Measurements from ENCODE around the gene TET3. TPM values are rescaled to one million over a fixed set of nuclear protein-coding genes. Genes with fewer than 3 reads are reported as not detected.

The TET3 gene
- total and polyA plus RNA-seq, 2 of the 4 experiments (the other 2 are of a cell fraction) = 1.6 to 1.8 TPM

DNA sequence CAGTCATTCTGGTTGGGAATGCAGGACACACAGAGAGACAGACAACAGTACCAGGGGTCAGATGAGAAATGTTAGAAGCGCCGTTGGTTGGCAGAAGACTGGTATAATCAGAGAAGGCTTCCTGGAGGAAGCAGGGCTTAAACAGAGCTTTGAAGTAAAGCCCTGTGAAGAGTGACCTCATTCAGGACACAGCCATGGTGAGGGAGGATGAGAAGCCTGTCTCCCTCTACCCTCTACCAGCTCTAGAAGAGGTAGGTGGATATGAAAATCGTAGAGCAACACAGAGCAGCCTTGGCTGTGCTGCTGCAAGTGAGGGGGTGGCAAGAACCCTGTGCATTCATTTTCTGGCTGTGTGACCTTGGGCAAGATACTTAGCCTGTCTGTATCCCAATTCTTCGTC lies 14.2 kb downstream of the TET3 start:
- Histone ChIP-seq H3K14ac (replicated peaks; ENCODE audit: low read depth, low read length) (no peak overlapping the region), H4K20me1 (ENCODE audit: insufficient read depth, low read length) (peaks cover 75% of the 10 kb centered on the region), H2BK20ac (ENCODE audit: low read depth, low read length) (no peak overlapping the region), H3K79me1 (ENCODE audit: low read depth in 1 of 2, low read length in 2 of 2) (peaks cover 31 to 89% of the 10 kb centered on the region in 2 experiments), H3K4me3 (ENCODE audit: insufficient read depth, low read depth, low read length) (no peak overlapping the region), H2BK5ac (ENCODE audit: low read depth, low read length, poor library complexity, severe bottlenecking) (no peak overlapping the region), H3K9me1 (ENCODE audit: insufficient read depth, low read length) (peaks cover 23% of the 10 kb centered on the region), H3K27ac (ENCODE audit: insufficient read depth, low read length) (no peak overlapping the region), H3K4me2 (ENCODE audit: low read depth, low read length) (no peak overlapping the region), H2AK5ac (ENCODE audit: low read depth, low read length) (no peak overlapping the region), H3K23ac (ENCODE audit: low read depth, low read length) (no peak overlapping the region), H4K91ac (ENCODE audit: insufficient read depth, low read depth, low read length) (no peak overlapping the region), H2BK15ac (ENCODE audit: low read depth, low read length) (no peak overlapping the region), H2BK120ac (ENCODE audit: low read depth, low read length) (no peak overlapping the region), H3K27me3 (ENCODE audit: control insufficient read depth, insufficient read depth, low read length) (no peaks in the 10 kb centered on the region), H4K5ac (ENCODE audit: low read depth, low read length) (no peak overlapping the region), H4K8ac (ENCODE audit: low read depth in 2 of 2, low read length in 2 of 2) (no peak overlapping the region), H2AK9ac (replicated peaks; ENCODE audit: low read depth, low read length, poor library complexity) (no peak overlapping the region), H3K56ac (ENCODE audit: extremely low read depth, insufficient read depth, low read length) (no peak overlapping the region), H3K4ac (ENCODE audit: low read depth, low read length) (no peak overlapping the region), H3K18ac (ENCODE audit: low read depth, low read length) (no peak overlapping the region), H3K4me1 (ENCODE audit: control insufficient read depth, insufficient read depth, low read length) (peaks cover 23% of the 10 kb centered on the region), H3K9ac (ENCODE audit: low read depth, low read length) (no peak overlapping the region), H3K9me3 (ENCODE audit: control insufficient read depth, insufficient read depth, low read length) (no peaks in the 10 kb centered on the region), H2AFZ (replicated peaks; ENCODE audit: low read length, poor library complexity) (no peak overlapping the region), H3K36me3 (ENCODE audit: control insufficient read depth, insufficient read depth, low read length) (no peaks in the 10 kb centered on the region)
- POLR2A ChIA-PET (ENCODE audit: unreplicated experiment) = no interaction called here
- TF ChIP-seq, protein P1, sequence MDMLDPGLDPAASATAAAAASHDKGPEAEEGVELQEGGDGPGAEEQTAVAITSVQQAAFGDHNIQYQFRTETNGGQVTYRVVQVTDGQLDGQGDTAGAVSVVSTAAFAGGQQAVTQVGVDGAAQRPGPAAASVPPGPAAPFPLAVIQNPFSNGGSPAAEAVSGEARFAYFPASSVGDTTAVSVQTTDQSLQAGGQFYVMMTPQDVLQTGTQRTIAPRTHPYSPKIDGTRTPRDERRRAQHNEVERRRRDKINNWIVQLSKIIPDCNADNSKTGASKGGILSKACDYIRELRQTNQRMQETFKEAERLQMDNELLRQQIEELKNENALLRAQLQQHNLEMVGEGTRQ (IDR thresholded peaks at IDR 0.05; ENCODE audit: low read depth, low read length) = no peak
- no peak for TF ChIP-seq POLR2A (IDR thresholded peaks at IDR 0.05; ENCODE audit: low read depth, low read length)
- no peak for TF ChIP-seq RFX5 (IDR thresholded peaks at IDR 0.05; ENCODE audit: low read depth, low read length)
- TF ChIP-seq FOS (IDR thresholded peaks at IDR 0.05; ENCODE audit: low read depth, low read length) = no peak
- TF ChIP-seq NFE2L2 (IDR thresholded peaks at IDR 0.05; ENCODE audit: low read depth, low read length) = no peak
- TF ChIP-seq CHD1 (IDR thresholded peaks at IDR 0.05; ENCODE audit: low read depth, low read length) = no peak
- TF ChIP-seq SMC3 (IDR thresholded peaks at IDR 0.05; ENCODE audit: low read depth, low read length) = no peak
- TF ChIP-seq, protein P2, sequence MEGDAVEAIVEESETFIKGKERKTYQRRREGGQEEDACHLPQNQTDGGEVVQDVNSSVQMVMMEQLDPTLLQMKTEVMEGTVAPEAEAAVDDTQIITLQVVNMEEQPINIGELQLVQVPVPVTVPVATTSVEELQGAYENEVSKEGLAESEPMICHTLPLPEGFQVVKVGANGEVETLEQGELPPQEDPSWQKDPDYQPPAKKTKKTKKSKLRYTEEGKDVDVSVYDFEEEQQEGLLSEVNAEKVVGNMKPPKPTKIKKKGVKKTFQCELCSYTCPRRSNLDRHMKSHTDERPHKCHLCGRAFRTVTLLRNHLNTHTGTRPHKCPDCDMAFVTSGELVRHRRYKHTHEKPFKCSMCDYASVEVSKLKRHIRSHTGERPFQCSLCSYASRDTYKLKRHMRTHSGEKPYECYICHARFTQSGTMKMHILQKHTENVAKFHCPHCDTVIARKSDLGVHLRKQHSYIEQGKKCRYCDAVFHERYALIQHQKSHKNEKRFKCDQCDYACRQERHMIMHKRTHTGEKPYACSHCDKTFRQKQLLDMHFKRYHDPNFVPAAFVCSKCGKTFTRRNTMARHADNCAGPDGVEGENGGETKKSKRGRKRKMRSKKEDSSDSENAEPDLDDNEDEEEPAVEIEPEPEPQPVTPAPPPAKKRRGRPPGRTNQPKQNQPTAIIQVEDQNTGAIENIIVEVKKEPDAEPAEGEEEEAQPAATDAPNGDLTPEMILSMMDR (conservative IDR thresholded peaks at IDR 0.05; ENCODE audit: low read depth, low read length) = no peak
- TF ChIP-seq MAFK (IDR thresholded peaks at IDR 0.05; ENCODE audit: low read depth, low read length) = no peak
- TF ChIP-seq RAD21 (IDR thresholded peaks at IDR 0.05; ENCODE audit: low read length) = no peak
- no peak for TF ChIP-seq BHLHE40 (IDR thresholded peaks at IDR 0.05; ENCODE audit: low read depth, low read length)
- no peak for TF ChIP-seq CEBPB (IDR thresholded peaks at IDR 0.05; ENCODE audit: low read depth, low read length)
- TF ChIP-seq, protein P3, sequence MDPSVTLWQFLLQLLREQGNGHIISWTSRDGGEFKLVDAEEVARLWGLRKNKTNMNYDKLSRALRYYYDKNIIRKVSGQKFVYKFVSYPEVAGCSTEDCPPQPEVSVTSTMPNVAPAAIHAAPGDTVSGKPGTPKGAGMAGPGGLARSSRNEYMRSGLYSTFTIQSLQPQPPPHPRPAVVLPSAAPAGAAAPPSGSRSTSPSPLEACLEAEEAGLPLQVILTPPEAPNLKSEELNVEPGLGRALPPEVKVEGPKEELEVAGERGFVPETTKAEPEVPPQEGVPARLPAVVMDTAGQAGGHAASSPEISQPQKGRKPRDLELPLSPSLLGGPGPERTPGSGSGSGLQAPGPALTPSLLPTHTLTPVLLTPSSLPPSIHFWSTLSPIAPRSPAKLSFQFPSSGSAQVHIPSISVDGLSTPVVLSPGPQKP (IDR thresholded peaks at IDR 0.05; ENCODE audit: borderline replicate concordance, low read depth, low read length) = no peak
- TF ChIP-seq RCOR1 (IDR thresholded peaks at IDR 0.05; ENCODE audit: insufficient replicate concordance, low read length) = no peak
- DNase-seq (no peak), ATAC-seq (ENCODE audit: low read depth) (no peak)
- no TSS peak for BruUV-seq (replicated peaks)
- intact Hi-C loops (cut with micrococcal nuclease) = no loop called here
- CTCF ChIA-PET = no interaction called here
- in situ Hi-C loops (cut with MboI; ENCODE audit: low sequenced_read_pairs) = no loop called here
- dilution Hi-C loops (cut with HindIII; ENCODE audit: low sequenced_read_pairs, unreplicated experiment) = no loop called here
- 80% methylated on average over 2 of the region's 4 CpGs; no CpG with 5 or more reads in 1 of the 2 experiments for WGBS, 2 experiments (ENCODE audit: extremely low coverage in 2 of 2, insufficient read length in 1 of 2)
